ENCODE results near the gene PNPLA2.

The PNPLA2 gene

GRCh38 chr11:832529-833113 lies 13.9 kb downstream of the PNPLA2 start, which contains the start of gene CD151:
Gene CD151 (plus strand): TSS chr11:832952. CDS start chr11:836070, 3,118 bp downstream.
- peak; percentile 58 for DNase-seq

- peak; percentile 41 for DNase-seq
Observed at GRCh38 chr11:833114-833791, 14.5 kb downstream of the PNPLA2 start.

- no peak for DNase-seq
Observed at GRCh38 chr11:833849-834311, 15.2 kb downstream of the PNPLA2 start.

- peak; percentile 45 for DNase-seq
Observed at GRCh38 chr11:834371-835316, 15.9 kb downstream of the PNPLA2 start.

GRCh38 chr11:836274-836673 lies 17.6 kb downstream of the PNPLA2 start:
- no peak for DNase-seq

- DNase-seq, result no peak
Observed at GRCh38 chr11:836700-837099, 18.0 kb downstream of the PNPLA2 start.

- no peak for DNase-seq
Observed at GRCh38 chr11:837189-837989, 18.7 kb downstream of the PNPLA2 start.

- DNase-seq, result no peak
Observed at GRCh38 chr11:837990-838307, 19.2 kb downstream of the PNPLA2 start.

GRCh38 chr11:838441-839279 lies 19.9 kb downstream of the PNPLA2 start:
- DNase-seq, result no peak

- no peak for DNase-seq
Observed at GRCh38 chr11:839280-839623, 20.5 kb downstream of the PNPLA2 start.

GRCh38 chr11:839875-840617 lies 21.3 kb downstream of the PNPLA2 start:
- no peak for DNase-seq

- DNase-seq, result no peak
Observed at GRCh38 chr11:841981-842369, 23.3 kb downstream of the PNPLA2 start.

- DNase-seq, result peak; percentile 89
Observed at GRCh38 chr11:842370-843002, 23.8 kb downstream of the PNPLA2 start, which contains the start of the genes POLR2L and TSPAN4. Gene POLR2L (minus strand): TSS chr11:842529. CDS start chr11:842508, 21 bp downstream. Gene TSPAN4 (plus strand): TSS chr11:842852. CDS start chr11:850305, 7,453 bp downstream.

GRCh38 chr11:843086-843734 lies 24.5 kb downstream of the PNPLA2 start:
- DNase-seq, result no peak

GRCh38 chr11:843818-844692 lies 25.3 kb downstream of the PNPLA2 start:
- DNase-seq, result peak; percentile 96

GRCh38 chr11:844693-845644 lies 26.3 kb downstream of the PNPLA2 start:
- peak; percentile 89 for DNase-seq

- peak; percentile 43 for DNase-seq
Observed at GRCh38 chr11:845872-846495, 27.3 kb downstream of the PNPLA2 start.
